Mesenchymal stem cell (in vitro differentiated cells and primary cell): ENCODE data around the gene ADGRL3.

Experiments used
- DNase-seq: peaks from one replicate; pipeline ENCODE4 v3.0.0-alpha.2; 2013
- H2AFZ ChIP-seq: one replicate; pipeline ENCODE4 v1.6.1; 2013; ENCODE audit warnings: low read depth, mild to moderate bottlenecking, control low read depth, inconsistent platforms, low read length, moderate library complexity
- H2AK5ac ChIP-seq: 2 replicates; pipeline ENCODE4 v1.6.1; 2013; ENCODE audit warnings: low read length, moderate library complexity, mild to moderate bottlenecking, inconsistent platforms; ENCODE audit not compliant: severe bottlenecking
- H2BK120ac ChIP-seq: one replicate; pipeline ENCODE4 v1.6.1; 2013; ENCODE audit warnings: low read depth, mild to moderate bottlenecking, inconsistent platforms, low read length, moderate library complexity
- H2BK12ac ChIP-seq, 2 experiments: one replicate each; pipeline ENCODE4 v1.6.1; 2013; ENCODE audit warnings: inconsistent platforms in 2 of 2, low read length in 2 of 2, mild to moderate bottlenecking in 2 of 2, moderate library complexity in 2 of 2, control low read depth in 1 of 2
- H2BK15ac ChIP-seq: one replicate; pipeline ENCODE4 v1.6.1; 2013; ENCODE audit warnings: mild to moderate bottlenecking, low read depth, inconsistent platforms; ENCODE audit not compliant: poor library complexity, severe bottlenecking
- H2BK5ac ChIP-seq: 2 replicates; pipeline ENCODE4 v1.6.1; 2013; ENCODE audit warnings: low read depth, mild to moderate bottlenecking, low read length, control low read depth, inconsistent platforms; ENCODE audit not compliant: poor library complexity, severe bottlenecking
- H3K14ac ChIP-seq, 2 experiments: one replicate each; pipeline ENCODE4 v1.6.1; 2013; ENCODE audit warnings: inconsistent platforms in 2 of 2, low read length in 2 of 2, control low read depth in 1 of 2, mild to moderate bottlenecking in 1 of 2, moderate library complexity in 1 of 2
- H3K18ac ChIP-seq, 2 experiments: one replicate each; pipeline ENCODE4 v1.6.1; 2013; ENCODE audit warnings: inconsistent platforms in 2 of 2, low read length in 2 of 2, control low read depth in 1 of 2, low read depth in 1 of 2, mild to moderate bottlenecking in 1 of 2
- H3K23ac ChIP-seq, 2 experiments: one replicate each; pipeline ENCODE4 v1.6.1; 2013; ENCODE audit warnings: inconsistent platforms in 2 of 2, low read length in 2 of 2, mild to moderate bottlenecking in 2 of 2, moderate library complexity in 2 of 2, control low read depth in 1 of 2
- H3K27ac ChIP-seq: 2 replicates; pipeline ENCODE4 v1.5.1; 2013; ENCODE audit warnings: mild to moderate bottlenecking, moderate library complexity, low read length, control low read depth, inconsistent platforms; ENCODE audit not compliant: poor library complexity, severe bottlenecking
- H3K27me3 ChIP-seq, 2 experiments: 2 replicates each; pipeline versions ENCODE4 v1.6.1 to v1.7.0; 2013; ENCODE audit warnings: low read length in 2 of 2, mild to moderate bottlenecking in 2 of 2, moderate library complexity in 2 of 2, control low read depth in 1 of 2, inconsistent platforms in 1 of 2; ENCODE audit not compliant: control insufficient read depth in 1 of 2, insufficient read depth in 1 of 2
- H3K36me3 ChIP-seq, 2 experiments: 2 replicates each; pipeline versions ENCODE4 v1.6.1 to v1.7.0; 2013; ENCODE audit warnings: low read length in 2 of 2, control low read depth in 1 of 2, inconsistent platforms in 1 of 2, low read depth in 1 of 2, mild to moderate bottlenecking in 1 of 2; ENCODE audit not compliant: insufficient read depth in 2 of 2, control insufficient read depth in 1 of 2
- H3K4ac ChIP-seq, 2 experiments: one replicate each; pipeline ENCODE4 v1.6.1; 2013; ENCODE audit warnings: inconsistent platforms in 2 of 2, low read length in 2 of 2, mild to moderate bottlenecking in 2 of 2, moderate library complexity in 2 of 2, control low read depth in 1 of 2, low read depth in 1 of 2
- H3K4me1 ChIP-seq: 2 replicates; pipeline ENCODE4 v1.6.1; 2013; ENCODE audit warnings: low read depth, low read length, control low read depth; ENCODE audit not compliant: control insufficient read depth, insufficient read depth
- H3K4me2 ChIP-seq: 2 replicates; pipeline ENCODE4 v1.6.1; 2013; ENCODE audit warnings: low read length, mild to moderate bottlenecking, inconsistent platforms; ENCODE audit not compliant: poor library complexity, severe bottlenecking
- H3K4me3 ChIP-seq, 2 experiments: 2 replicates each; pipeline versions ENCODE4 v1.5.1 to v1.7.0; 2013; ENCODE audit warnings: low read length in 2 of 2, mild to moderate bottlenecking in 2 of 2, control low read depth in 1 of 2, low read depth in 1 of 2; ENCODE audit not compliant: insufficient read depth in 1 of 2
- H3K79me1 ChIP-seq: replicated peaks from 2 replicates; pipeline ENCODE4 v1.6.1; 2013; ENCODE audit warnings: mild to moderate bottlenecking, control low read depth, low read length, inconsistent platforms; ENCODE audit not compliant: poor library complexity, severe bottlenecking
- H3K9ac ChIP-seq: 2 replicates; pipeline ENCODE4 v1.7.0; 2013; ENCODE audit warnings: mild to moderate bottlenecking, low read length, moderate library complexity
- H3K9me3 ChIP-seq: 2 replicates; pipeline ENCODE4 v1.7.0; 2013; ENCODE audit warnings: mild to moderate bottlenecking, low read length; ENCODE audit not compliant: control insufficient read depth
- H4K8ac ChIP-seq: one replicate; pipeline ENCODE4 v1.6.1; 2013; ENCODE audit warnings: inconsistent platforms, mild to moderate bottlenecking, low read length, moderate library complexity
- H4K91ac ChIP-seq: one replicate; pipeline ENCODE4 v1.6.1; 2013; ENCODE audit warnings: mild to moderate bottlenecking, low read length, inconsistent platforms
- WGBS: methylation state at CpG from one replicate; pipeline ENCODE4 v1.1.7; 2013; ENCODE audit warnings: mixed read lengths; 5-methylcytosine and 5-hydroxymethylcytosine counted together

Gene ADGRL3

GRCh38 chr4:61243962-61244361 is 43.8 kb downstream of the ADGRL3 start:
- Histone ChIP-seq H2AFZ (no peak overlapping the region), H2BK5ac (no peak overlapping the region)
- 86% methylated on average over 2 of the region's 2 CpGs for WGBS

GRCh38 chr4:61245069-61245714 is 45.1 kb downstream of the ADGRL3 start:
- H2BK5ac ChIP-seq, result no peak overlapping the region
- H3K4me1 ChIP-seq, result no peaks in the 10 kb centered on the region
- H3K27ac ChIP-seq, result no peak overlapping the region
- H3K4ac ChIP-seq, result no peak overlapping the region
- WGBS, result 64% methylated on average over 4 of the region's 4 CpGs
- DNase-seq, result no peak
- no peak overlapping the region for H3K14ac ChIP-seq
- H2BK15ac ChIP-seq, result no peak overlapping the region
- H4K91ac ChIP-seq, result no peak overlapping the region
- H3K9ac ChIP-seq, result no peak overlapping the region
- no peaks in the 10 kb centered on the region for H3K9me3 ChIP-seq
- no peak overlapping the region for H4K8ac ChIP-seq
- H2BK120ac ChIP-seq, result no peak overlapping the region
- H3K4me2 ChIP-seq, result no peak overlapping the region
- no peaks in the 10 kb centered on the region for H3K36me3 ChIP-seq
- no peak overlapping the region for H3K18ac ChIP-seq
- no peak overlapping the region for H2AFZ ChIP-seq
- H3K79me1 ChIP-seq, result no peaks in the 10 kb centered on the region
- no peak overlapping the region for H3K4me3 ChIP-seq
- H2BK12ac ChIP-seq, result no peak overlapping the region
- H2AK5ac ChIP-seq, result no peak overlapping the region
- H3K27me3 ChIP-seq, result no peaks in the 10 kb centered on the region
- no peak overlapping the region for H3K23ac ChIP-seq

More at GRCh38 chr4:61243962-61244361, 43.8 kb downstream of the ADGRL3 start:
- Histone ChIP-seq H3K27ac (no peak overlapping the region), H3K36me3 (no peaks in the 10 kb centered on the region), H3K4me1 (no peaks in the 10 kb centered on the region), H2BK120ac (no peak overlapping the region), H3K14ac (no peak overlapping the region), H2BK15ac (no peak overlapping the region), H4K91ac (no peak overlapping the region), H3K4ac (no peak overlapping the region), H3K18ac (no peak overlapping the region), H2BK12ac (no peak overlapping the region), H3K27me3 (no peaks in the 10 kb centered on the region), H2AK5ac (no peak overlapping the region), H3K9me3 (no peaks in the 10 kb centered on the region), H3K9ac (no peak overlapping the region), H3K23ac (no peak overlapping the region), H3K4me2 (no peak overlapping the region), H3K79me1 (no peaks in the 10 kb centered on the region), H4K8ac (no peak overlapping the region), H3K4me3 (no peak overlapping the region)
- no peak for DNase-seq

GRCh38 chr4:61246034-61246433 is 45.9 kb downstream of the ADGRL3 start:
- H4K8ac ChIP-seq, result no peak overlapping the region
- H2BK5ac ChIP-seq, result no peak overlapping the region
- no peaks in the 10 kb centered on the region for H3K79me1 ChIP-seq
- no peak for DNase-seq
- H2BK15ac ChIP-seq, result no peak overlapping the region
- H3K4ac ChIP-seq, result no peak overlapping the region
- H3K9ac ChIP-seq, result no peak overlapping the region
- no peak overlapping the region for H2BK120ac ChIP-seq
- H3K14ac ChIP-seq, result no peak overlapping the region
- H3K4me1 ChIP-seq, result no peaks in the 10 kb centered on the region
- H3K23ac ChIP-seq, result no peak overlapping the region
- H3K9me3 ChIP-seq, result no peaks in the 10 kb centered on the region
- no peaks in the 10 kb centered on the region for H3K27me3 ChIP-seq
- no peak overlapping the region for H2AK5ac ChIP-seq
- no peak overlapping the region for H3K27ac ChIP-seq
- no peak overlapping the region for H3K4me3 ChIP-seq
- no peak overlapping the region for H2AFZ ChIP-seq
- no peak overlapping the region for H4K91ac ChIP-seq
- WGBS, result 100% methylated on average over 1 of the region's 1 CpG
- H3K36me3 ChIP-seq, result no peaks in the 10 kb centered on the region
- H2BK12ac ChIP-seq, result no peak overlapping the region
- no peak overlapping the region for H3K4me2 ChIP-seq
- no peak overlapping the region for H3K18ac ChIP-seq

- no peak overlapping the region for H3K4me2 ChIP-seq
- H3K27ac ChIP-seq, result no peak overlapping the region
- no peak overlapping the region for H3K14ac ChIP-seq
- H3K9me3 ChIP-seq, result no peaks in the 10 kb centered on the region
- no peak overlapping the region for H4K8ac ChIP-seq
- 79% methylated on average over 7 of the region's 8 CpGs for WGBS
- no peak overlapping the region for H4K91ac ChIP-seq
- no peak overlapping the region for H3K23ac ChIP-seq
- H3K4me1 ChIP-seq, result no peaks in the 10 kb centered on the region
- no peak overlapping the region for H3K18ac ChIP-seq
- H3K4ac ChIP-seq, result no peak overlapping the region
- no peak overlapping the region for H3K4me3 ChIP-seq
- H2BK12ac ChIP-seq, result no peak overlapping the region
- H2BK5ac ChIP-seq, result no peak overlapping the region
- H3K36me3 ChIP-seq, result no peaks in the 10 kb centered on the region
- no peak overlapping the region for H2AFZ ChIP-seq
- no peak overlapping the region for H3K9ac ChIP-seq
- DNase-seq, result no peak
- no peaks in the 10 kb centered on the region for H3K27me3 ChIP-seq
- no peak overlapping the region for H2BK15ac ChIP-seq
- H2AK5ac ChIP-seq, result no peak overlapping the region
- no peak overlapping the region for H2BK120ac ChIP-seq
- no peaks in the 10 kb centered on the region for H3K79me1 ChIP-seq
Measured at GRCh38 chr4:61248705-61249104, 48.6 kb downstream of the ADGRL3 start.
